RWPE2 (cell line): ENCODE data around the gene KHDRBS2.

Experiments used
- ATAC-seq: fragments of 200-7000 bp; cut with Tn5 transposase; 3 replicates; pipeline ENCODE4 v1.9.1; 2021; ENCODE audit warnings: low read depth
- DNase-seq: peaks from one replicate; pipeline ENCODE4 v3.0.0-alpha.2; 2020; ENCODE audit warnings: low spot score
- H3K27ac ChIP-seq: fragments of 450-650 bp; 2 replicates; pipeline ENCODE4 v1.5.1; 2017; ENCODE audit warnings: mild to moderate bottlenecking; ENCODE audit not compliant: poor library complexity, severe bottlenecking
- H3K27me3 ChIP-seq: fragments of 250-450 bp; sonication (Bioruptor Pico); 2 replicates; pipeline ENCODE4 v1.5.1; 2021; ENCODE audit warnings: mild to moderate bottlenecking, moderate library complexity; ENCODE audit not compliant: insufficient read depth, poor library complexity, severe bottlenecking
- H3K36me3 ChIP-seq: fragments of 250-450 bp; sonication (Bioruptor Pico); 2 replicates; pipeline ENCODE4 v1.5.1; 2020; ENCODE audit warnings: low read depth, mild to moderate bottlenecking, moderate library complexity
- H3K4me1 ChIP-seq: fragments of 250-450 bp; sonication (Bioruptor Pico); 2 replicates; pipeline ENCODE4 v1.5.1; 2021; ENCODE audit warnings: mild to moderate bottlenecking, moderate library complexity; ENCODE audit not compliant: insufficient read depth, poor library complexity, severe bottlenecking
- H3K4me3 ChIP-seq: fragments of 250-450 bp; sonication (Bioruptor Pico); 2 replicates; pipeline ENCODE4 v1.5.1; 2021; ENCODE audit warnings: mild to moderate bottlenecking, moderate library complexity; ENCODE audit not compliant: severe bottlenecking
- H3K9me3 ChIP-seq: fragments of 250-450 bp; sonication (Bioruptor Pico); 2 replicates; pipeline ENCODE4 v1.5.1; 2021; ENCODE audit warnings: mild to moderate bottlenecking, moderate library complexity; ENCODE audit not compliant: severe bottlenecking
- CTCF ChIP-seq: fragments of 450-650 bp; IDR thresholded peaks from one replicate; pipeline ENCODE4 v1.5.1; 2017; ENCODE audit warnings: mild to moderate bottlenecking, moderate library complexity; ENCODE audit not compliant: poor library complexity, severe bottlenecking

Gene KHDRBS2

GRCh38 chr6:62039605-62040004, 246.4 kb downstream of the KHDRBS2 start:
- Histone ChIP-seq H3K36me3 (no peaks in the 10 kb centered on the region), H3K9me3 (no peaks in the 10 kb centered on the region), H3K4me1 (no peaks in the 10 kb centered on the region), H3K4me3 (no peak overlapping the region), H3K27ac (no peak overlapping the region), H3K27me3 (peaks cover 5% of the 10 kb centered on the region)
- ATAC-seq: no peak
- DNase-seq: no peak
- no peak for TF ChIP-seq CTCF

- H3K4me1 ChIP-seq: no peaks in the 10 kb centered on the region
- DNase-seq (no peak), ATAC-seq (no peak)
- no peaks in the 10 kb centered on the region for H3K36me3 ChIP-seq
- no peaks in the 10 kb centered on the region for H3K9me3 ChIP-seq
- H3K27me3 ChIP-seq: peaks cover 5% of the 10 kb centered on the region
- H3K4me3 ChIP-seq: no peak overlapping the region
- H3K27ac ChIP-seq: no peak overlapping the region
- no peak for TF ChIP-seq CTCF
Measured at GRCh38 chr6:62037445-62037844, 248.6 kb downstream of the KHDRBS2 start.

- Histone ChIP-seq H3K4me1 (no peaks in the 10 kb centered on the region), H3K27me3 (peaks cover 5% of the 10 kb centered on the region), H3K4me3 (no peak overlapping the region), H3K27ac (no peak overlapping the region), H3K36me3 (no peaks in the 10 kb centered on the region), H3K9me3 (no peaks in the 10 kb centered on the region)
- DNase-seq: no peak
- TF ChIP-seq CTCF: no peak
- ATAC-seq: no peak
Measured at GRCh38 chr6:62035952-62036351, 250.1 kb downstream of the KHDRBS2 start.

GRCh38 chr6:62013719-62014118, 272.3 kb downstream of the KHDRBS2 start:
- no peak for DNase-seq
- no peak overlapping the region for H3K4me3 ChIP-seq
- no peak for TF ChIP-seq CTCF
- H3K9me3 ChIP-seq: no peaks in the 10 kb centered on the region
- H3K36me3 ChIP-seq: no peaks in the 10 kb centered on the region
- H3K27ac ChIP-seq: no peak overlapping the region
- H3K27me3 ChIP-seq: no peaks in the 10 kb centered on the region
- no peak for ATAC-seq
- H3K4me1 ChIP-seq: no peaks in the 10 kb centered on the region

- H3K27ac ChIP-seq: no peak overlapping the region
- H3K9me3 ChIP-seq: no peaks in the 10 kb centered on the region
- H3K36me3 ChIP-seq: no peaks in the 10 kb centered on the region
- no peak for TF ChIP-seq CTCF
- H3K4me1 ChIP-seq: no peaks in the 10 kb centered on the region
- DNase-seq: no peak
- no peak for ATAC-seq
- H3K4me3 ChIP-seq: no peak overlapping the region
- H3K27me3 ChIP-seq: peaks cover 3% of the 10 kb centered on the region
Measured at GRCh38 chr6:62009445-62009844, 276.6 kb downstream of the KHDRBS2 start.
